ENCODE data around the gene FMN1. TPM values are rescaled to one million over a fixed set of nuclear protein-coding genes. Genes with fewer than 3 reads are reported as not detected.

Gene FMN1
- total RNA-seq, 1 donor from 2014 or later: 20.1 TPM

GRCh38 chr15:33019354-33019981 lies 175.0 kb downstream of the FMN1 start:
- Histone ChIP-seq H3K27me3 (no peaks in the 10 kb centered on the region), H3K36me3 (no peaks in the 10 kb centered on the region), H3K4me3 (no peak overlapping the region), H3K4me1 (peaks cover 11% of the 10 kb centered on the region), H3K27ac (no peak overlapping the region), H3K9me3 (no peaks in the 10 kb centered on the region)
- intact Hi-C loops (cut with DNase I): no loop called here
- TF ChIP-seq POLR2AphosphoS5 (IDR thresholded peaks at IDR 0.05; ENCODE audit: insufficient read depth in 1 of 2, low read depth in 1 of 2): no peak
- TF ChIP-seq, protein P1, sequence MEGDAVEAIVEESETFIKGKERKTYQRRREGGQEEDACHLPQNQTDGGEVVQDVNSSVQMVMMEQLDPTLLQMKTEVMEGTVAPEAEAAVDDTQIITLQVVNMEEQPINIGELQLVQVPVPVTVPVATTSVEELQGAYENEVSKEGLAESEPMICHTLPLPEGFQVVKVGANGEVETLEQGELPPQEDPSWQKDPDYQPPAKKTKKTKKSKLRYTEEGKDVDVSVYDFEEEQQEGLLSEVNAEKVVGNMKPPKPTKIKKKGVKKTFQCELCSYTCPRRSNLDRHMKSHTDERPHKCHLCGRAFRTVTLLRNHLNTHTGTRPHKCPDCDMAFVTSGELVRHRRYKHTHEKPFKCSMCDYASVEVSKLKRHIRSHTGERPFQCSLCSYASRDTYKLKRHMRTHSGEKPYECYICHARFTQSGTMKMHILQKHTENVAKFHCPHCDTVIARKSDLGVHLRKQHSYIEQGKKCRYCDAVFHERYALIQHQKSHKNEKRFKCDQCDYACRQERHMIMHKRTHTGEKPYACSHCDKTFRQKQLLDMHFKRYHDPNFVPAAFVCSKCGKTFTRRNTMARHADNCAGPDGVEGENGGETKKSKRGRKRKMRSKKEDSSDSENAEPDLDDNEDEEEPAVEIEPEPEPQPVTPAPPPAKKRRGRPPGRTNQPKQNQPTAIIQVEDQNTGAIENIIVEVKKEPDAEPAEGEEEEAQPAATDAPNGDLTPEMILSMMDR (IDR thresholded peaks at IDR 0.05): no peak
- no peak for TF ChIP-seq POLR2A (IDR thresholded peaks at IDR 0.05)
- DNase-seq (ENCODE audit: extremely low spot score in 2 of 2): no peak

DNA sequence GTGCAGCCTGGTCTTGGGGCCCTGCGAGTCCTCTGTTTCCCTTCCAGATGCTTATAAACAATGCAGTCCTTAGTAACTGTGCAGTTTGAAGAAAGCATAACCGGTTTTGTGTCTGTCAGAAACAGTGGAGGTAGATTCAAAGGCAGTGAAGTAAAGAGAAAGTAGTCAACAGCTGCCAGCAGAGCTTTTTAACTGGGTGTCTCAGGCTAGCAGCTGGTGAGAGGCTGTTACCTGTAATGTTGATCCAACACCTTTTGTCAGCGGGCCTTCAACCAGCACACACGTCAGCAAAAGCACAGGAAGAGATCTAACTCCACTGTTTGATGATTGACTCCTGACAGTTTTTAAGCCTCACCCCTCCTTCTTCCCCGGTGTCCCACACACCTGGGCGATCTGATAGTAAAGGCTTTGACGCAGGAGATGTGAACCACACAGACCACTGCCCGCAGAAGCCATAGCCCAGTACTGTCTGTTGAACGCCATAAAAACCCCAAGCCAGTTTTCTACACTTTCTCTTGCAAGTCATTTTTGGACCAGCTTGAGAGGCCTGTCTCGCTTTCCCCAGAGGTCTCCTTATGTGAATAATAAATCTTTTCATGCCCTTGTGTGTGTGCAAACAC lies 178.0 kb downstream of the FMN1 start:
- H3K4me1 ChIP-seq: no peaks in the 10 kb centered on the region
- no peak for DNase-seq (ENCODE audit: extremely low spot score in 2 of 2)
- H3K4me3 ChIP-seq: no peak overlapping the region
- H3K27me3 ChIP-seq: no peaks in the 10 kb centered on the region
- no peaks in the 10 kb centered on the region for H3K36me3 ChIP-seq
- H3K9me3 ChIP-seq: no peaks in the 10 kb centered on the region
- no peak overlapping the region for H3K27ac ChIP-seq
- no peak for TF ChIP-seq POLR2A (IDR thresholded peaks at IDR 0.05)
- TF ChIP-seq, protein P1 (IDR thresholded peaks at IDR 0.05): no peak
- intact Hi-C loops (cut with DNase I): no loop called here

DNA sequence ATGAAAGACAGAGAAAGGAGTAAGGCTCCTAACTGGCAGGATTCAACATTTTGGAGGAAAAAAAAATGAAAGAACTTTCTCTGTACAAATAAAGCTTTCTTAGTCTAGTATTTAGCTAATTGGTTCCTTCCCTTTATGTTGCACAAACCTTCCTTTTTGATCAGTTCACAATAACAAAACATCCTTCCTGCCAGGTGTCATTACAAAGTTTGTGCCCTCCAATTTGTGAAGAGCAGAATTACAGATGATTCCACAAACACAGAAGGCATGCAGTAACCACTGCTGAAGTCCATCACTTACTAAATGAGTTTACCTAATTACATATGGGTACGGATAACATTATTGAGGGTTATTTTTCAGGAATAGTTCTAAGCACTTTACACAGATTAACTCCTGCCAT lies 179.9 kb downstream of the FMN1 start:
- H3K36me3 ChIP-seq: no peaks in the 10 kb centered on the region
- TF ChIP-seq POLR2AphosphoS5 (IDR thresholded peaks at IDR 0.05; ENCODE audit: insufficient read depth in 1 of 2, low read depth in 1 of 2) (no peak), POLR2A (IDR thresholded peaks at IDR 0.05) (no peak)
- TF ChIP-seq, protein P1 (IDR thresholded peaks at IDR 0.05): no peak
- intact Hi-C loops (cut with DNase I): no loop called here
- no peaks in the 10 kb centered on the region for H3K9me3 ChIP-seq
- no peak overlapping the region for H3K27ac ChIP-seq
- H3K4me3 ChIP-seq: no peak overlapping the region
- DNase-seq (ENCODE audit: extremely low spot score in 2 of 2): no peak
- H3K27me3 ChIP-seq: no peaks in the 10 kb centered on the region
- no peaks in the 10 kb centered on the region for H3K4me1 ChIP-seq

DNA sequence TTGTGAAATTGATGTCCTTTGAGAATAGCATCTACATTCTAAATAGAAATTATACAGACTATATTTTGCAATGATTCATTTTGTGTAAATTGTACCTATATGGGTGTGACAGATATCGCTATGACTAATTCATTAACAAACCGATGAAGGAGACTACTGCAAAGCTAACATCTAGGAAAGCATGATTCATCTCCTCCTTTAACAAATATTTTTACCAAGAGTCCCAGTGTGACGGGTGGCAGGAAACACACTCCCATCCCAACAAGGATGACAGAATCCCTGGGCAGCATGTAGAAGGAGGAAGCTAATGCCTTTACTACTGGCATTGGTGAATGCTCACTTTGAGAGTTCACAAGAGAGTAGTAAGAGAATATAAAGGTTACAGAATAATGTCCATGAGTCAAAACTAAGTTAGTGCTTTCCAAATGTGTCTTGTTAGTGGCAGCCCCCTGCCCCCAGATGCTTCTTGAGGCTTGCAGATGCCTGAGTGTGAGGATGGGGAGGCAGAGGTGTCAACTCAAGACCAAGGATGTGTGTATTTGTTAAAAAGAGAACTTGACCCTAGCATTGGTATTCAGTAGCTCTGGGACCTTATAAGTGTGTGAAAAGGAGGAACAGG lies 180.6 kb downstream of the FMN1 start:
- no peak overlapping the region for H3K4me3 ChIP-seq
- H3K27ac ChIP-seq: no peak overlapping the region
- no peaks in the 10 kb centered on the region for H3K27me3 ChIP-seq
- no peaks in the 10 kb centered on the region for H3K4me1 ChIP-seq
- DNase-seq (ENCODE audit: extremely low spot score in 2 of 2): no peak
- intact Hi-C loops (cut with DNase I): no loop called here
- no peaks in the 10 kb centered on the region for H3K9me3 ChIP-seq
- TF ChIP-seq POLR2A (IDR thresholded peaks at IDR 0.05) (no peak), POLR2AphosphoS5 (IDR thresholded peaks at IDR 0.05; ENCODE audit: insufficient read depth in 1 of 2, low read depth in 1 of 2) (peak in 1 of 2 donors; percentile 70)
- H3K36me3 ChIP-seq: no peaks in the 10 kb centered on the region

GRCh38 chr15:33011976-33012375 lies 182.5 kb downstream of the FMN1 start:
- no peaks in the 10 kb centered on the region for H3K9me3 ChIP-seq
- intact Hi-C loops (cut with DNase I): no loop called here
- H3K27me3 ChIP-seq: no peaks in the 10 kb centered on the region
- no peaks in the 10 kb centered on the region for H3K4me1 ChIP-seq
- no peak for DNase-seq (ENCODE audit: extremely low spot score in 2 of 2)
- H3K4me3 ChIP-seq: no peak overlapping the region
- H3K27ac ChIP-seq: no peak overlapping the region
- TF ChIP-seq POLR2A (IDR thresholded peaks at IDR 0.05): no peak
- TF ChIP-seq, protein P1 (IDR thresholded peaks at IDR 0.05): no peak
- no peak for TF ChIP-seq POLR2AphosphoS5 (IDR thresholded peaks at IDR 0.05; ENCODE audit: insufficient read depth in 1 of 2, low read depth in 1 of 2)
- H3K36me3 ChIP-seq: no peaks in the 10 kb centered on the region

All from vagina (tissue), 2 donors.